Measurements from ENCODE around the gene TMEM219.
"Not testable (repeated sequence)": the region's sequence is repeated elsewhere in the genome, so short reads cannot be mapped to it uniquely, and the experiment has no call there.

DNA sequence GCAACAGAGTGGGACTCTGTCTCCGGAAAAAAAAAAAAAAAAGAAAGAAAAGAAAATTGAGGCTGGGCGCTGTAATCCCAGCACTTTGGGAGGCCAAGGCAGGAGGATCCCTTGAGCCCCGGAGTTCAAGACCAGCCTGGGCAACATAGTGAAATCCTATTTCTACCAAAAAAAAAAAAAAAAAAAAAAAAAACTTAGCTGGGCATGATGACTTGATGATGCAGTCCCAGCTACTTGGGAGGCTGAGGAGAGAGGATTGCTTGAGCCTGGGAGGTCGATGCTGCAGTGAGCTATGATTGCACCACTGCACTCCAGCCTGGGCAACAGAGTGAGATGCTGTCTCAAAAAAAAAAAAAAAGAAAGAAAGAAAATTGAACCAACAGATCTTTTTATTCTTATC is 56.1 kb downstream of the TMEM219 start:
- TF ChIP-seq, protein P1, sequence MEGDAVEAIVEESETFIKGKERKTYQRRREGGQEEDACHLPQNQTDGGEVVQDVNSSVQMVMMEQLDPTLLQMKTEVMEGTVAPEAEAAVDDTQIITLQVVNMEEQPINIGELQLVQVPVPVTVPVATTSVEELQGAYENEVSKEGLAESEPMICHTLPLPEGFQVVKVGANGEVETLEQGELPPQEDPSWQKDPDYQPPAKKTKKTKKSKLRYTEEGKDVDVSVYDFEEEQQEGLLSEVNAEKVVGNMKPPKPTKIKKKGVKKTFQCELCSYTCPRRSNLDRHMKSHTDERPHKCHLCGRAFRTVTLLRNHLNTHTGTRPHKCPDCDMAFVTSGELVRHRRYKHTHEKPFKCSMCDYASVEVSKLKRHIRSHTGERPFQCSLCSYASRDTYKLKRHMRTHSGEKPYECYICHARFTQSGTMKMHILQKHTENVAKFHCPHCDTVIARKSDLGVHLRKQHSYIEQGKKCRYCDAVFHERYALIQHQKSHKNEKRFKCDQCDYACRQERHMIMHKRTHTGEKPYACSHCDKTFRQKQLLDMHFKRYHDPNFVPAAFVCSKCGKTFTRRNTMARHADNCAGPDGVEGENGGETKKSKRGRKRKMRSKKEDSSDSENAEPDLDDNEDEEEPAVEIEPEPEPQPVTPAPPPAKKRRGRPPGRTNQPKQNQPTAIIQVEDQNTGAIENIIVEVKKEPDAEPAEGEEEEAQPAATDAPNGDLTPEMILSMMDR (IDR thresholded peaks at IDR 0.05): not testable (repeated sequence)
- not testable (repeated sequence) for TF ChIP-seq POLR2A (IDR thresholded peaks at IDR 0.05)

Measured in right lobe of liver (tissue), 4 donors.